HG03442 (cell line): ENCODE results near the gene ZNF296.
A peak's percentile ranks its signal among the peaks of the same experiment; 100 is the strongest.

Source experiments
- ATAC-seq: cut with Tn5 transposase; IDR thresholded peaks from one replicate; pipeline ENCODE4 v1.9.1; 2021; ENCODE audit warnings: mild to moderate bottlenecking, moderate library complexity; ENCODE audit not compliant: unreplicated experiment

ZNF296 gene

DNA sequence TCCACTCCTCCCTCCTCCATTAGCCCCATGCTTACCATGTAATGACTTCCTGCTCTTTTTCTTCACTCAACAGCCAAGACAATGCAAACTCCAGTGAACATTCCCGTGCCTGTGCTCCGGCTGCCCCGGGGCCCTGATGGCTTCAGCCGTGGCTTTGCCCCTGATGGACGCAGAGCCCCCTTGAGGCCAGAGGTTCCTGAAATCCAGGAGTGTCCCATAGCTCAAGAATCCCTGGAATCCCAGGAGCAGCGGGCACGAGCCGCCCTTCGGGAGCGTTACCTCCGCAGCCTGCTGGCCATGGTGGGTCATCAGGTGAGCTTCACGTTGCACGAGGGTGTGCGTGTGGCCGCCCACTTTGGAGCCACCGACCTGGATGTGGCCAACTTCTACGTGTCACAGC, 13.8 kb upstream of the ZNF296 start:
- ATAC-seq: no peak

DNA sequence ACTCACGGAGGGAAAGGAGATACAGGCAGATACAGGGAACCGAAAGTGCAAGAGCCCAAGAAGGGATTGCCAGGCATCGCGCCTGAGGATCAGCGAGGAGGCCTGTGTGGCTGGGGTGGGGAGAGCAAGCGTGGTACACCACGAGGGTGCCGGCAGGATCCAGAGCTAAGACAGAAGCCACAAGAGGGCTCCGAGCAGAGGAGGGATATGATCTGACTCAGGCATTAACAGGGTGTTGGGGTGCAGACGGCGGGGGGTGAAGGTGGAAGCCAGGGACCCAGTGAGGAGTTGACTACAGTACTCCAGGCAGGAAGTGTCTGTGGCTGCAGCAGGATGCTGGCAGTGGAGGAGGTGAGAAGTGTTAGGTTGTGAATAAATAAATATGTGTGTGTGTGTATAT, 11.3 kb upstream of the ZNF296 start:
- ATAC-seq: no peak

GRCh38 chr19:45086480-45086879, 10.2 kb upstream of the ZNF296 start:
- no peak for ATAC-seq

DNA sequence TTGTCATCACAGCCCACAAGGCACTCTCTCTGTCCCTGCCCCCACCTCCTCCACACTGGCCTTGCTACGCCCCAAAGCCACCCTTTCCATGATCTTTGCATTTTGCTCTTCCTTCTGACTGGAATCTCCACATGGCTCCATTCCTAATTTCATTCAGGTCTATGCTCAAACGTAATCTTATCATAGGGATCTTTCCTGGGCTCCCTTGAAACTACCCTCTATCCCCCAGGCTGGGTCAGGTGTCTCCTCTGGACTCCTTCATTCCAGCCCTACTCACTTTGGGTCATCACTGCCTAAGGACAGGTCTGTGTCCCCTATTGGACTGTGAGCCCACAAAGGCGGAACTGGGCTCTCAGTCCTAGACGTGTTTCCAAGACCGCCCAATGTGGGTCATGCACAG, 5.9 kb upstream of the ZNF296 start:
- no peak for ATAC-seq

DNA sequence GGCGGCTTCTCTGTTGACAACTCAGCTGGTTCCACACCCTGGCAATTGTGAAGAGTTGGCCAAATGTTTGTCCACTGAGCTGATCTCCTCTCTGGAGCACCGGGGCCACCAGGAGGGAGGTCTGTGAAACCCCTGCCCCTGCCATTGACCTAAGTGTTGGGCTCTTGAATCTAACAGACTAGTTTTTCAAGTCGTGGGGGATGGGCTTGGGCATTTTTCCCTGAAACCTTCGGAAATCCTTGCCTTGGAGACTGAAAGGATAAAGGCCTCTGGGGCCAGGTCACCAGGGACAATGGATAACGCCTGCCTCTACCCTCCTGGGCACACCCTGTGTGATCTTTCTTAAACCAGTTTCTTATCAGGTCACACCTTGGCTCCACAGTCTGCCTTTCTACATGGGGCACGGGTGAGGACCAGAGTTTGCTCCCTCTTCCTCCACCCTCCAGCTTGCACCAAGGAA, 3.7 kb upstream of the ZNF296 start:
- ATAC-seq: no peak

GRCh38 chr19:45079063-45079910, 3.0 kb upstream of the ZNF296 start, which contains the start of gene GEMIN7:
Gene GEMIN7 (plus strand): TSS chr19:45079260. CDS start chr19:45090115, 10,855 bp downstream.
- no peak for ATAC-seq

DNA sequence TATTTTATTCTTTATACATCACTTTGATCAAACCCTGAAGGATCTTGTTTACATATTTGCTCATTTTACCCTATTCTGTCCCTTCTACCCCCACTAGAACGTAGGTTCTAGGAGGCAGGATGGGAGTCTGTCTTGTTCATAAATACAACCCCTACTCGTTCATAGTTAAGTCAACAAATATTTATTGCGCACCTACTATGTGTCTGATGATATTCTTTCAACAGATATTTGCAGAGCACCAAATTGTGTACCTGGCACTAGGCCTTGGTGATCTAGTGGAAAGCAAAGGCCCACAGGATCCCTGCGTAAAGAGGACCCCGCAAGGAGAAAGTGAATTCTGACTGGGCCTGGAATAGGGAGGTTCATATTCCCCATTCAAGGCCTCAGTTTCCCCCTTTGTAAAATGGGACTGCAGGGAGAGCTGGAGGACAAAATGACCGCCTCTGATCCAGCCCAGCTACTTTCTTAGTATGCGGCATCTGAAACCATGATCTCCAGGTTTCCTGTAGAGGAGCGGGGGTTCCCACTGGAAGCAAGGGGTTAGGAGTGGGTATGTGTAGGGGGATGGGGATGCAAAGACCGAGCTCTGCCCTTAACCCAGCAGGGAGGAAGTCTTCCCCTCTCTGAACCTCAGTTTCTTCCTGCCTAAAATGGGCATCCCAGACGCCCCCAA, 2.2 kb upstream of the ZNF296 start:
- no peak for ATAC-seq

DNA sequence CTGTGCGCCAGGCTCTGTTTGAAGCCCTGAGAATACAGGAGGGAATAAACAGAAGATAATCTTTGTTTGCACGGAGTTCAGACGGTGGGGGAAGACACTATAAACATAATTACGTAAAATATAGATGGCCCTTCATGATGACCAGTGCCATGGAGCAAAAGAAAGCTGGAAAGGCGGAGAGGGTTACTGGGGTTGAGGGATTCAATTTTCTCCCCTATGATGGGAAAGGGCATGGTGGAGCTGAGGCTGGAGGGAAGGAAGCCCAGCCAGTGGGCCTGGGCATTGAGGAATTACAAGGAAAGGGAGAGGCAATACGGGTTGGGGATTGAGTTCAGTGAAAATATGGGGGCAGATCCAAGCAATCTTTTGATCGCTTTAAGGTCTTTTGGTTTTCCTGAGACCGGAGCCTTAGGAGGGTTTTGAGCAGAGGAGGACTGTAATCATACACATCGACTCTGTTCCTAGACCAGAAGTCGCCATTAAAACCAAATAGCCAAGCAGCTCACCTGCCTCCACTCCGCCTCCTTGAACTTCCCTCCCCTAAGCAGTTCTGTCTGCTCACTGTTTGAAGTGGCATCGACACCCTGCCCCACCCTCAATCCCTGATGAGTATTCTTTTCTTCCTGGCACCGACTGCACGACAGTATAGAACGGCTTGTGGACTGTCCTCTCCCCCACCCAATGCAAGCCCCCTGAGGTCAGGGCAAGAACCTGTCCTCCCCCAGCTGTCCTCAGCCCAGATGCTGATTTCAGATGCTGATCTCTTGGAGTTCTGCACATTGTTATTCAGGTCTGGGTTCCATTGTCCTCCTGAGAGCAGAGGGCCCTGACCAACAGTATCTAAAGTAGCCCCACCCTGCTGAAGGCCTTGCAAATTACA, 813 bp upstream of the ZNF296 start:
- ATAC-seq: no peak

DNA sequence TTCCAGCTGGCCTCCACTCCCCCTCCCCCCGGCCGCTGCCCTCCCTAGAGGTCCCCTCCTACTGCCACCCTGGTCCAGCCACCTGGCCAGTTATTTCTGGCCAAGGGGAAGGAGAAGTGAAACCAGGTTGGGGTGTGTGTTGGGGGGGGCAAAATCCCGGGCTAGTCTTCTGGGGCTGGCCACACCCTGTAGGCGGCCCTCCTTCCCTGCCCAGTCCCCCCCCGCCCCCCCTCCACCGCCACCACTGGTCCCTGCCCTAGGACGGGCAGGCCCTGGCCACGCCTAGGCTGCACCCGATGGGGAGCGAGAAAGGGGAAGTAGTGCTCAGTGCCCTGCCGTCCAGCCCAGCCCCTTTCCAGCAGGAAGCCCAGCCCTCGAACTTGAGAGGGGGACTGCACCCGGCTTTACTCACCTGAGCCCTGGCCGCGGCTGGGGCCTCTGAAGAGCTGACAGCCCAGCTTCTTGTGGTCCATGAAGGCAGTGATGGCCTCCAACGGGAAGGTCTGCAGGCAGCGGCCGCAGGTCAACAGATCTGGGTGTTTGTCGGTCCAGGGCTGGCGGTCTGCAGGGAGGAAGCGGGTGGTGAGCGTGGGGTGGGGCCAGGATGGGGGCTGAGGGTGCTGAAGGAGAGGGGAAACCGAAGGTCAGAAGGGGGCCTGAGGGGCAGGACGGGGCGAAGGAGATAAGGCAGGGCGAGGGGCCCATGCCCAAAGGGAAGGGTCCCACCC, 813 bp downstream of the ZNF296 start:
- peak; percentile 59 for ATAC-seq

GRCh38 chr19:45074744-45075300, 1.5 kb downstream of the ZNF296 start:
- no peak for ATAC-seq

DNA sequence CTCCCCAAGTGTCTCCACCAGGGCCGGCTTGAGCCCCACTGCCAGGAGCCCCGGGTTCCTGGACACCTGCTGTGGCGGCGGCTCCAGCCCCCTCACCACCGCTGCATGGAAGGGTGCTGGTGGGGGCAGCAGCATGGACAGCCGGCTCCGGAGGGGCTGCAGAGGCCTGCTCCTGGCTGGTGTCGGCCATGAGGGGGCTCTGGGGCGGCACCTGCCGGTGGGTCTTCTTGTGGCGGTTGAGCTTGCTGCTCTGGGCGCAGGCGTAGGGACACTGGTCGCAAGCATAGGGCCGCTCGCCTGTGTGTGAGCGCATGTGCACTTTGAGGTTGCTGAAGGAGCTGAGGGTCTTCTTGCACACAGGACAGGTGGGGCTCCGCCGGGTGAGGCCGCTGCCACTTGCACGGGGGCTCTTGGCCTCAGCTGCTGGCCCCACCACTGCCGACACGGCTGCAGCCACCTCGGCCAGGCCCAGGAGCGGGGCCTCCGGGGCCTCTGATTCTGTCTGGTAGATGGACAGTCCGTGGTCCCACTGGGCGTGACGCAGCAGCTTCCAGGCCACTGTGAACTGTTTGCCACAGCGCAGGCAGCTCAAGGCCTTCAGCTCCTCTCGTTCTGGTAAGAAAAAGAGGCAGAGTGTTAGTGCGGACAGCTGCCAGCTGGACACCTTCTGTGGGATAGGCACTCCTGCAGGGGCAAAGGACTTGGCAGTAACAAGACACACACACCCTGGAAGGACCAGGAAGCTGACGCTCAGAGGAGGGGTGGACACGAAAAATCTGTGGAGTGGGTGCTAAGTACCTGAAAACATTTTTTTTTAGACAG, 4.1 kb downstream of the ZNF296 start:
- ATAC-seq: no peak

DNA sequence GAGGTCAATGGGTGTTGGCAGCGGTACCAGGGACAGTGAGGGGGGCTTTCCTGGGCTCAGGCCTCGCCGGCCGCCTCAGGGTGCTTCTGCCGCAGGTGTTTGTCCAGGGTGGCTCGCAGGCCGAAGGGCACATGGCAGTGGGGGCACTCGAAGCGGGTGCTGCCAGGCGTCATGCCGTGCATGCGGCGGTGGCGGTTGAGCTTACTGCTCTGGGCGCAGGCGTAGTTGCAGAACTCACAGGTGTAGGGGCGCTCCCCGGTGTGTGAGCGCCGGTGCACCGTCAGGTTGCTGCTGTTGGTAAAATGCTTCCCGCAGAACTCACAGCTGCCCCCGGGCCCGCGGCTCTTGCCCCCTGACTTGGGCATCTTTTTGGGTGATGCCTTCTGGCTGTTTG, 4.7 kb downstream of the ZNF296 start:
- no peak for ATAC-seq

GRCh38 chr19:45070861-45071544, 5.3 kb downstream of the ZNF296 start:
- ATAC-seq: no peak

GRCh38 chr19:45070214-45070613, 6.1 kb downstream of the ZNF296 start:
- no peak for ATAC-seq

DNA sequence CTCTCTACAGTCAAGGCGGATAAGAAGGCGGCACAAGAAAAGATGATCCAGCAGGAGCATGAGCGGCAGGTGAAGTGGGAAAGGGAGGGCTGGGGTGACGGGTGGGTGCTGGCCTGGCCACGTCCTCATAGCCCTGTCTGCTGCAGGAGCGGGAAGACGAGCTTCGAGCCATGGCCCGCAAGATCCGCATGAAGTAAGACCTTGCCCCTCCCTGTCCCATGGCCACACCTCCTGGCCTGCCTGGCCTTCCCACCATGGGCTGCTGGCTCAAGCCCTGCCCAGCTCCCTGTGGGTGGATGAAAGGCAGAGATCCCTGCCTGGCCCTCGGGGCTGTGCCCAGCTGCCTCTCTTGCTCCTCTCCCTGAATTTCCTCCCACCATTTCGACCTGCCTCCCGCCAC, 7.2 kb downstream of the ZNF296 start:
- ATAC-seq: no peak

DNA sequence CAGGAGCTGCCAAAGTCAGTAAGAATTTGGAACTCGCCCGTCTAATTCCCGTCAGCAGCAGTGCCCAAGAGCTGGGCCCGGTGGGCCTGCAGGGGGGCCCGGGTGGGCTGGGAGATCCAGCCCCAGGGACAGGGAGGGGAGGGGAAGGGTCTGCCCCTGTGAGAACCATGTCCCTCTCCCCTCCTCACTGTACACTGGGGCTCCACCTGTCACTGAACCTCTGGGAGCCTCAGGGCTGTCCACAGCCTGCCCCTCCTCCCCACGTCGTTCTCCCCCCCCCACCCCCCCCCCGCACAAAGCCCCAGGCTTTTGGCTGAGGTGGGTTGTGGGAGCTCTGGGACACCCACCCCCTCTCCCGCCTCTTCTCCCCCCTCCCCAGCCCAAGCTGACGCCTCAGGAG, 8.2 kb downstream of the ZNF296 start:
- ATAC-seq: no peak

DNA sequence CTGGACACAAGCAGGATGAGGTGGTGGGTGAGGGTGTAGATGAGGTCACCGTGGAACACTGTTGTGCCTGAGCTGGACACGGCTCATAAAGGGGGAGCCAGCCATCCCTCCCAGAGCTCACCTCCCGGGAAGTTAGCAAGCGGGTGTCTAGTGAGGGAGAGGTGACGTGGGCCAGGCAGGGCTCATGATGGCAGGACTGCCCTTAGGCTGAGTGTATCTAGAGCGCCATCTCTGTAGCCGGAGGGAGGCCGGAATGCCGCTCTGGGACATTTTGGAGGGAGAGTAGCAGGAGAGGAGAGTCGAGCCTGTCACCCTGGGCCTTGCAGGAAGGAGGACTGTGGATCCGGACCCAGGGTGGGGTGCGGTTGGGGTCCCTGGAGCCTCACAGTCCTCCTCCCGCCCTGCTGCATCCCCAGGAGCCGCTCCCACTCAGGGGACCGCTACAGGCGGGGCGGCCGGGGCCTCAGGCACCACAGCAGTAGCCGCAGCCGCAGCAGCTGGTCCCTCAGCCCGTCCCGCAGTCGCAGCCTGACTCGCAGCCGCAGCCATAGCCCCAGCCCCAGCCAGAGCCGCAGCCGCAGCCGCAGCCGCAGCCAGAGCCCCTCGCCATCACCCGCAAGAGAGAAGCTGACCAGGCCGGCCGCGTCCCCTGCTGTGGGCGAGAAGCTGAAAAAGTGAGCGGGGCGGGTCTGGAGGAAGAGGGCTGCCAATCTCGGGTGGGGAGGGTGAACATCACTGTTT, 9.2 kb downstream of the ZNF296 start:
- ATAC-seq: no peak
